A673 (cell line): ENCODE results near the gene CYCS. TPM values are rescaled to one million over a fixed set of nuclear protein-coding genes. Genes with fewer than 3 reads are reported as not detected.

Source experiments
- BruUV-seq: library from RNA; stranded (reverse); fragments of 400-500 nt; replicated peaks from 2 replicates; lab custom pipeline; 2021; lab: Mats Ljungman, UMichigan
- CTCF ChIA-PET: fragments of 300-600 bp; sonication (Branson Sonifier 250); formaldehyde crosslinking; loops from one replicate; lab custom pipeline; 2022; ENCODE audit warnings: antibody characterized with exemption; lab: Charles Lee
- POLR2A ChIA-PET: fragments of 300-600 bp; sonication (Branson Sonifier 250); formaldehyde crosslinking; loops from one replicate; lab custom pipeline; 2022; ENCODE audit warnings: antibody characterized with exemption; ENCODE audit not compliant: low non-redundant PET; lab: Charles Lee
- DNase-seq: peaks from one replicate; pipeline ENCODE4 v3.0.0-alpha.2; 2015; ENCODE audit warnings: low spot score
- H3K27ac ChIP-seq: fragments of 200-600 bp; sonication (generic); 2 replicates; pipeline ENCODE4 v1.5.1; 2016; ENCODE audit warnings: mixed run types, low read depth, mild to moderate bottlenecking, mixed read lengths, antibody characterized with exemption, low read length; ENCODE audit not compliant: poor library complexity, severe bottlenecking
- H3K27me3 ChIP-seq: fragments of 200-600 bp; sonication (generic); replicated peaks from 2 replicates; pipeline ENCODE4 v1.6.1; 2017; ENCODE audit warnings: mixed run types, low read depth, mild to moderate bottlenecking, mixed read lengths, antibody characterized with exemption, low read length; ENCODE audit not compliant: insufficient read depth, poor library complexity
- H3K36me3 ChIP-seq: fragments of 200-600 bp; sonication (generic); 2 replicates; pipeline ENCODE4 v1.6.1; 2016; ENCODE audit warnings: mixed run types, mild to moderate bottlenecking, mixed read lengths, antibody characterized with exemption, low read length; ENCODE audit not compliant: insufficient read depth, poor library complexity, severe bottlenecking
- H3K4me1 ChIP-seq: fragments of 200-600 bp; sonication (generic); 2 replicates; pipeline ENCODE4 v1.6.1; 2017; ENCODE audit warnings: mixed run types, mild to moderate bottlenecking, mixed read lengths, antibody characterized with exemption, low read length; ENCODE audit not compliant: insufficient read depth, poor library complexity, severe bottlenecking
- H3K4me3 ChIP-seq: fragments of 200-600 bp; sonication (generic); 2 replicates; pipeline ENCODE4 v1.5.1; 2016; ENCODE audit warnings: low read depth, mixed run types, mild to moderate bottlenecking, mixed read lengths, low read length; ENCODE audit not compliant: poor library complexity, severe bottlenecking
- H3K9me3 ChIP-seq: fragments of 200-600 bp; sonication (generic); 2 replicates; pipeline ENCODE4 v1.6.1; 2016; ENCODE audit warnings: mixed run types, low read depth, mild to moderate bottlenecking, mixed read lengths, antibody characterized with exemption, low read length; ENCODE audit not compliant: poor library complexity, severe bottlenecking
- CTCF ChIP-seq: fragments of 300-800, 200-600 bp; sonication (generic); conservative IDR thresholded peaks from 2 replicates; pipeline ENCODE4 v1.5.1; 2017; ENCODE audit warnings: low read depth, mild to moderate bottlenecking, antibody characterized with exemption, low read length, moderate library complexity, mixed read lengths
- EZH2 ChIP-seq: fragments of 200-600 bp; sonication (generic); IDR thresholded peaks from 2 replicates; pipeline ENCODE4 v1.6.1; 2017; ENCODE audit warnings: borderline replicate concordance, low read depth, mild to moderate bottlenecking, mixed read lengths, antibody characterized with exemption, low read length; ENCODE audit not compliant: poor library complexity, severe bottlenecking
- intact Hi-C: fragments of 100-400 bp; cut with micrococcal nuclease; formaldehyde crosslinking; loops from one replicate; pipeline ENCODE4 v1.10.0; 2022; ENCODE audit not compliant: unreplicated experiment
- total RNA-seq: library from RNA; stranded (reverse); gene quantifications from 2 replicates; pipeline ENCODE4 v1.2.3, GENCODE V29; 2021

The CYCS gene
- total RNA-seq, 1 experiment from 2014 or later: 350 TPM

DNA sequence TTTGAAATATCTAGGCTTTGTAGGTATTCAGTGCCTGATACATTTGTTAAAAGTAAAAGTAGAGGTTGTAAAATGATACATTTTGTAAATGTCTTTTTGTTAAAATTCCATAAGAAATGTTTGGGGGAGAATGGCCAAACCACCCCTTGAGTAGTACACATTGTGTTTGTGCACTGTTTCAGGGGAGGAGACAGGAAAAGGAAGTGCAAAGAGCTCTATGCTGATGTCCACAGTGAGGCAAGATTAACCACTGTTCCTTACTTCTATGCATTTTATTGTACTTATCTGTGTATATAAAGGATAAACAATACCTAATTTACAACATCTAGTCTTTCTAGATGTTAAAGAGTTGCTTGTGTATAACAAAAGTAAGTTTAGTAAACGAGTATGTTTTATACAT lies 7.4 kb upstream of the CYCS start:
- no peaks in the 10 kb centered on the region for H3K9me3 ChIP-seq
- DNase-seq: no peak
- no peak overlapping the region for H3K27ac ChIP-seq
- no TSS peak for BruUV-seq
- TF ChIP-seq CTCF (no peak), EZH2 (no peak)
- H3K4me3 ChIP-seq: no peak overlapping the region
- CTCF ChIA-PET: no interaction called here
- no peaks in the 10 kb centered on the region for H3K36me3 ChIP-seq
- no peaks in the 10 kb centered on the region for H3K4me1 ChIP-seq
- intact Hi-C loops: no loop called here
- H3K27me3 ChIP-seq: no peaks in the 10 kb centered on the region
- POLR2A ChIA-PET: no interaction called here

- DNase-seq: no peak
- peaks cover 22% of the 10 kb centered on the region for H3K36me3 ChIP-seq
- no peaks in the 10 kb centered on the region for H3K9me3 ChIP-seq
- intact Hi-C loops: no loop called here
- ChIA-PET CTCF (no interaction called here), POLR2A (no interaction called here)
- no peaks in the 10 kb centered on the region for H3K4me1 ChIP-seq
- no TSS peak for BruUV-seq
- no peaks in the 10 kb centered on the region for H3K27me3 ChIP-seq
- no peak overlapping the region for H3K27ac ChIP-seq
- no peak overlapping the region for H3K4me3 ChIP-seq
- TF ChIP-seq CTCF (no peak), EZH2 (no peak)
These were observed 1.7 kb upstream of the CYCS start for GRCh38 chr7:25126751-25127150.

- intact Hi-C loops: no loop called here
- no peak for TF ChIP-seq EZH2
- TF ChIP-seq CTCF: no peak
- no TSS peak for BruUV-seq
- Histone ChIP-seq H3K27ac (peak overlapping the region; percentile 81), H3K36me3 (peaks cover 43% of the 10 kb centered on the region), H3K4me1 (no peaks in the 10 kb centered on the region), H3K27me3 (no peaks in the 10 kb centered on the region), H3K9me3 (no peaks in the 10 kb centered on the region), H3K4me3 (peak overlapping the region; percentile 87)
- CTCF ChIA-PET: interaction anchor here (0.6 to 0.7 kb wide), 2 partner anchors 617 to 677 kb away, joined by 3 read pairs; no protein-coding TSS in a partner anchor
- POLR2A ChIA-PET: interaction anchor here (0.5 kb wide), 1 partner anchor 296 kb away, joined by 3 read pairs; no protein-coding TSS in a partner anchor
- DNase-seq: peak; percentile 17
These were observed 459 bp downstream of the CYCS start for GRCh38 chr7:25124465-25125136.
